ENCODE measurements around the gene SIAE.

Gene SIAE

GRCh38 chr11:124673333-124674167, at the start of gene SIAE, which contains the start of gene SPA17:
TSS of gene SIAE (minus strand) at chr11:124673739. CDS start at chr11:124673708, 31 bp downstream.
TSS of gene SPA17 (plus strand) at chr11:124673904. CDS start at chr11:124675265, 1,361 bp downstream.
- in situ Hi-C loops (cut with MboI; ENCODE audit: low sequenced_read_pairs): loop anchor here (5.0 kb wide), 1 partner anchor 89 kb away; the partner anchor contains the start of gene ESAM

DNA sequence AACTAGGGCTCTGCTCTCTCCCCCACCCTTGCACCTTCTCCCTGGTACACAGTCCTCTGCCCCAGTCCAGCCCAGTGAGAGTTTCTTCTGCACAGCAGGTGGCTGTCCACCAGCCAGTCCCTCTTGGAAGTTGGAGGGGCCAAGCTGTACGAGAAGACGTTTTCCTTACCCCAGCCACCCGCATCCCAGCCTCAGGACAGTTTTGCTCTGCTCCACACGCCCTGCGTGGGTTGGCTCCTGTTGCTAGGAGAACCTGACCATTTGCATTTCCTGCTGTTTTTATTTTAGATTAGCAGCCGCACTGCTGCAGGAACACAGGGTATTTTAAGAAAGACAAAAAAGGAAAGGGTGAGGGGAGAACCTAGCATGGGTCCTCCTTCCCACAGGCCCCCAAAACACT, 48.6 kb upstream of the SIAE start:
- in situ Hi-C loops (cut with MboI; ENCODE audit: low sequenced_read_pairs): no loop called here

GRCh38 chr11:124719534-124719933, 46.0 kb upstream of the SIAE start:
- in situ Hi-C loops (cut with MboI; ENCODE audit: low sequenced_read_pairs): no loop called here

- in situ Hi-C loops (cut with MboI; ENCODE audit: low sequenced_read_pairs): no loop called here
These were observed 45.3 kb upstream of the SIAE start for GRCh38 chr11:124718801-124719200.

DNA sequence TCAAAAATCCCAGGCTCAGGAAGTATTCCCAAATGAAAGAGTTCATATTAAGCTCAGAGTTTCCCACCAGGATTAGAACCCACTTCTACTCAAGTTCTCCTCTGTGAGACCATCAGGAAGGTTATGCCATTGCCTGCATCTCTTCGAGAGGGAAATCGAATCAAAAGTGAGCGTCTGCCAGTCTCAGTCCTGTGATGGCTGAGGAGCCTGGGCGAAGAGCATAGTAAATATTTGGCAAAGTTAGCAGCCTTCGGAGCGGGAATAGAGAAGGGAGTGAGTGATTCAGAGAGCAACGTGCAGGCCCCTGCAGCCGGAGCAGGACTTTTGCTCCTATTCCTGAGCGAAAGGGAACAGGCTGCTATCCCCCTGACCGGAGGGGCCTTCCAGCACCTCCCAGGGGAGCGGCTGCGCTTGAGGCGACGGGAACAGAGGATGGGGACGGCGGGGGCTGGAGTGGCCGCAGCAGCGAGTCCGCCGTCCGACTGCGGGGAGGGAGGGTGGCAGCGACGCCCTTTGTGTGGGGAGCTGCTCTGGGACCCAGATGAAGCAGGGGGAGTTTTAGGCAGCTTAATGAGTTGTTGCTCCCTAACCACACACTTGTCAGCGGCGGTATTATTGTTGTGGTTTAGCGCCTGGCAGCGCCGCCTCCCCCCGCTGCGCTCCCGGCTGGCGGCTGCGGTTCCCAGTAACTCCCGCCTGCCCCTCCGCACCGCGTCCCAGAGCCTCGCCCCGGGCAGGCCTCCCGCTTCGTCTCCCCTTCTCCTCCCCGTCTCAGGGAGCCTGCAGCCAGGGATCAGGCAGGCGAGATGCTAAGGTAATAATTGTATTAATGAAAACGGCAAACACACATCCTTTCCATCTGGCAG, 44.5 kb upstream of the SIAE start:
- in situ Hi-C loops (cut with MboI; ENCODE audit: low sequenced_read_pairs): no loop called here

GRCh38 chr11:124717421-124717785, 43.9 kb upstream of the SIAE start:
- in situ Hi-C loops (cut with MboI; ENCODE audit: low sequenced_read_pairs): no loop called here

DNA sequence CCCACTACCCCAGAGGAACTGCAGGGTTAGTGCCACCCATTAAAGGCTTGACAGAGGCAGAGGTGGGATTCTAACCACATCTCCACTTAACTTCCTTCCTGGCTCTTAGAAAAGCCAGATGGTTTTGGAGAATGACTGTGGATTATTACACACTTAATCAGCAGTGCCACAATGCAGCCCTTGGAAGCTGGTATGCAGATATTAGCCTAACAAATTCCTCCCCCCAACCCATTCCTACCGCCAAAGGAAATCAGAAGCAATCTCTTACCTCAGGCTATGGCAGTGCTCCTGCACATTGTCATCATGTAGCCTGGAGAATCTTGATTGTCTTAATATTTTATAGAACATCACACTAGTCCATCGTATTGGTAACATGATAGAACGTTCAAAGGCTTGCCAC, 43.1 kb upstream of the SIAE start:
- in situ Hi-C loops (cut with MboI; ENCODE audit: low sequenced_read_pairs): no loop called here

GRCh38 chr11:124712392-124712791, 38.9 kb upstream of the SIAE start:
- in situ Hi-C loops (cut with MboI; ENCODE audit: low sequenced_read_pairs): no loop called here

GRCh38 chr11:124707829-124708228, 34.3 kb upstream of the SIAE start:
- in situ Hi-C loops (cut with MboI; ENCODE audit: low sequenced_read_pairs): no loop called here

GRCh38 chr11:124700028-124700427, 26.5 kb upstream of the SIAE start:
- in situ Hi-C loops (cut with MboI; ENCODE audit: low sequenced_read_pairs): no loop called here

DNA sequence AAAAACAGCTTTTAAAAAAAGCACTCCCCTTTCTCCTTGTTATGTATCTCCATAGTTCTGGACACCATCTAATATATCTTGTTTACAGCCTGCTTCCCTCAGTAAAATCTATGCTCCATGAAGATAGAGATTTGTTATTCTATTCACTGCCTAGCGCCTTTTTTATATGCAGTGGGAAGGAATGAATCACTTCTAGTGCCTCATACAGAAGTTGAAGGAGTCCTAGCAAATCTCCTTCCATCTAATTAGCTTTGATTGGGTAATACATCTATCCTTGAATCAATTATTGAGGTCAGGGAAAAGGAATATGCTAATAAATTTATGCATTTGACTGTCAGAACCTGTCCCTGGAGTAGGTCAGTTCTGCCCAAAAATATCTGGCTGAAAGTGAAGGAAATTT, 26.0 kb upstream of the SIAE start:
- in situ Hi-C loops (cut with MboI; ENCODE audit: low sequenced_read_pairs): no loop called here

DNA sequence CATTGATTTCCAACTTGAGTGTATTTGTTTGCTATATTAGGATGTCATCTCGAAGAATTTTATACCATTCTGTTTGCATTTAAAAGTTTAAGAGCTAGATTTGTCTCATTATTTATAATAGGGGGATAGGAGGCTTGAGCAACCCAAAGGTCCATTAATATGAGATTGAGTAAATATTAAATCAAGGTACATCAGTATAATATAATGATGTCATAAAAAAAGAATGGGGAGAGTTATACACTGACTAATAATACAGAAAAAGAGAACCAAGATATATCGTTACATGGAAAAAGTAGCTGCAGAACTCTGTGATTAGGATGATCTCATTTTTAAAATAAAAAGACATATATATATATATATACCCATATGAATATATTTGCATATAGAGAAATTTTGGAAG, 19.6 kb upstream of the SIAE start:
- in situ Hi-C loops (cut with MboI; ENCODE audit: low sequenced_read_pairs): no loop called here

DNA sequence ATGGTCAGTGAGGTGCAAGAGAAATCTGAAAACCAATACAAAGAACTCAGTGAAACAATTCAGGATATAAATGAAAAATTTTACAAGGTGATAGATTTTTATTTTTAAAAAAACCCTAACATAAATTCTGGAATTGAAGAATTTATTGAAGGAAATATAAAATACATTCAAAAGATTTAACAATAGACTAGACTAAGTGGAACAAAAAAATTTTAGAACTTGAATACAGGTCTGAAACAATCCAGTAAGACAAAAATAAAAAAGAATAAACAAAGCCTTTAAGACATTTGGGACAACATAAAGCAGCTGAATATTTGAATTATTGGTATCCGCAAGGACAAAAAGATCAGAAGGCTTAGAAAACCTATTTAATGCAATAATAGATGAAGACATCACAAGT, 8.9 kb upstream of the SIAE start:
- in situ Hi-C loops (cut with MboI; ENCODE audit: low sequenced_read_pairs): no loop called here

- in situ Hi-C loops (cut with MboI; ENCODE audit: low sequenced_read_pairs): no loop called here
These were observed 7.9 kb upstream of the SIAE start for GRCh38 chr11:124681421-124681820.

GRCh38 chr11:124678416-124678815, 4.9 kb upstream of the SIAE start:
- in situ Hi-C loops (cut with MboI; ENCODE audit: low sequenced_read_pairs): no loop called here

GRCh38 chr11:124676386-124676785, 2.8 kb upstream of the SIAE start:
- in situ Hi-C loops (cut with MboI; ENCODE audit: low sequenced_read_pairs): no loop called here

- in situ Hi-C loops (cut with MboI; ENCODE audit: low sequenced_read_pairs): loop anchor here (5.0 kb wide), 1 partner anchor 88 kb away; the partner anchor contains the start of gene ESAM
These were observed 1.0 kb upstream of the SIAE start for GRCh38 chr11:124674571-124674970.

GRCh38 chr11:124674168-124674517, 604 bp upstream of the SIAE start:
- in situ Hi-C loops (cut with MboI; ENCODE audit: low sequenced_read_pairs): loop anchor here (5.0 kb wide), 1 partner anchor 88 kb away; the partner anchor contains the start of gene ESAM

- in situ Hi-C loops (cut with MboI; ENCODE audit: low sequenced_read_pairs): loop anchor here (5.0 kb wide), 1 partner anchor 90 kb away; the partner anchor contains the start of gene ESAM
These were observed 863 bp downstream of the SIAE start for GRCh38 chr11:124672536-124673215.

DNA sequence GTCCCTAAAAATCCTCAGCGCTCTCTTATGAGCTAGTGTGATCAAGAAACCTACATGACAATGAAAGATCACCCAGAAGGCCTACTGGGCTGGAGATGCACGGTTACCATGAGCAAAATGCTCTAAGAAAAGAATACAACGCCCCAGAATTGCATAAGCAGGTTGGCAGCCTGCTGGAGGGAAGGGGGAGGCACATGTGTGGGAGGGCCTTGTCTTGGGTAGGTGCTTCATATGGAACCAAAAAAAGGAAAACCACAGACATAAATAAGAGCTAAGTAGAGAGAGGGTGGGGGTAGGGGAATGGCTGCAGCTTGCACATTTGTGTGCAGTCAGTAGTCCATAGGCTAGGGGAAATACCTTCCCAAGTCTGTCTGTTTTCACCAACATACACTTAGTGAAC, 2.8 kb downstream of the SIAE start:
- in situ Hi-C loops (cut with MboI; ENCODE audit: low sequenced_read_pairs): loop anchor here (5.0 kb wide), 1 partner anchor 92 kb away; the partner anchor contains the start of gene ESAM

GRCh38 chr11:124669193-124669592, 4.3 kb downstream of the SIAE start:
- in situ Hi-C loops (cut with MboI; ENCODE audit: low sequenced_read_pairs): no loop called here

Data from HL-60/S4 (cell line).